Natural killer cell (primary cell): ENCODE results near the gene ALKBH7. TPM values are rescaled to one million over a fixed set of nuclear protein-coding genes. Genes with fewer than 3 reads are reported as not detected.

Experiments
- ATAC-seq, 3 donors: fragments of 150-1000 bp in 2 of 3; fragments of 200-7000 bp in 1 of 3; cut with Tn5 transposase; 1 replicate in 1 of 3; 2 replicates in 2 of 3; pipeline ENCODE4 v1.10.0; 2021; ENCODE audit warnings: mild to moderate bottlenecking in 2 of 3, moderate library complexity in 2 of 3
- DNase-seq, 2 donors: peaks; one replicate each; pipeline versions ENCODE4 v3.0.0 to v3.0.0-alpha.2; 2013 to 2021; ENCODE audit warnings: mixed read lengths in 1 of 2
- H3K27ac ChIP-seq: one replicate; pipeline ENCODE4 v1.5.1; 2013; ENCODE audit warnings: mild to moderate bottlenecking, low read length
- H3K27me3 ChIP-seq: one replicate; pipeline ENCODE4 v1.6.1; 2013; ENCODE audit warnings: low read length; ENCODE audit not compliant: control insufficient read depth, insufficient read depth
- H3K36me3 ChIP-seq: one replicate; pipeline ENCODE4 v1.6.1; 2013; ENCODE audit warnings: low read length; ENCODE audit not compliant: control insufficient read depth, insufficient read depth
- H3K4me1 ChIP-seq: one replicate; pipeline ENCODE4 v1.6.1; 2013; ENCODE audit warnings: low read length; ENCODE audit not compliant: control insufficient read depth, insufficient read depth
- H3K4me3 ChIP-seq: one replicate; pipeline ENCODE4 v1.5.1; 2013; ENCODE audit warnings: low read length
- H3K9me3 ChIP-seq: one replicate; pipeline ENCODE4 v1.6.1; 2013; ENCODE audit warnings: low read length; ENCODE audit not compliant: control insufficient read depth, insufficient read depth
- H3K27ac Mint-ChIP-seq, 2 donors: one replicate each; pipeline ENCODE4 v1.8.0; 2022; ENCODE audit warnings: mild to moderate bottlenecking in 2 of 2, mixed read lengths in 2 of 2, moderate library complexity in 1 of 2
- H3K27me3 Mint-ChIP-seq, 2 donors: one replicate each; pipeline ENCODE4 v1.8.0; 2022; ENCODE audit warnings: low read depth in 2 of 2, mixed read lengths in 2 of 2
- H3K36me3 Mint-ChIP-seq: one replicate; pipeline ENCODE4 v1.8.0; 2022; ENCODE audit warnings: mixed read lengths
- H3K4me1 Mint-ChIP-seq, 2 donors: one replicate each; pipeline ENCODE4 v1.8.0; 2022; ENCODE audit warnings: mixed read lengths in 2 of 2
- H3K4me3 Mint-ChIP-seq: one replicate; pipeline ENCODE4 v1.8.0; 2022; ENCODE audit warnings: mild to moderate bottlenecking, moderate library complexity, mixed read lengths
- H3K9me3 Mint-ChIP-seq, 2 donors: one replicate each; pipeline ENCODE4 v1.8.0; 2022; ENCODE audit warnings: mixed read lengths in 2 of 2
- WGBS: methylation state at CpG from one replicate; pipeline ENCODE4 v1.1.7; 2013; ENCODE audit warnings: missing lambda C conversion rate; ENCODE audit not compliant: insufficient coverage; 5-methylcytosine and 5-hydroxymethylcytosine counted together
- intact Hi-C: fragments of 100-400 bp; cut with micrococcal nuclease; formaldehyde crosslinking; loops from one replicate; pipeline ENCODE4 v1.14.2; 2022
- total RNA-seq, 4 donors: library from RNA; stranded (reverse); fragments of 120-200 nt in 1 of 4; gene quantifications; one replicate each; pipeline versions ENCODE4 v1.2.3 to v1.2.4, GENCODE V29; 2013 to 2022
- TF ChIP-seq, protein P1 (sequence below): fragments of 200-600 bp; IDR thresholded peaks from one replicate; pipeline ENCODE4 v1.8.0; 2022; ENCODE audit warnings: antibody characterized with exemption

Gene ALKBH7, protein sequence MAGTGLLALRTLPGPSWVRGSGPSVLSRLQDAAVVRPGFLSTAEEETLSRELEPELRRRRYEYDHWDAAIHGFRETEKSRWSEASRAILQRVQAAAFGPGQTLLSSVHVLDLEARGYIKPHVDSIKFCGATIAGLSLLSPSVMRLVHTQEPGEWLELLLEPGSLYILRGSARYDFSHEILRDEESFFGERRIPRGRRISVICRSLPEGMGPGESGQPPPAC
- total RNA-seq: 10 to 100 TPM; 23.7 to 30.4 (median 25.9) TPM
- total RNA-seq (2013): 17.4 TPM

GRCh38 chr19:6372594-6373095 lies at the start of gene ALKBH7:
Gene ALKBH7, plus strand, starts transcription at chr19:6372794. Its CDS starts 27 bp downstream, at chr19:6372821.
- DNase-seq (peak; percentile 92 to 100), ATAC-seq (peak; percentile 77 to 89 (median 80))
- no peaks in the 10 kb centered on the region for H3K9me3 ChIP-seq
- TF ChIP-seq, protein P1, sequence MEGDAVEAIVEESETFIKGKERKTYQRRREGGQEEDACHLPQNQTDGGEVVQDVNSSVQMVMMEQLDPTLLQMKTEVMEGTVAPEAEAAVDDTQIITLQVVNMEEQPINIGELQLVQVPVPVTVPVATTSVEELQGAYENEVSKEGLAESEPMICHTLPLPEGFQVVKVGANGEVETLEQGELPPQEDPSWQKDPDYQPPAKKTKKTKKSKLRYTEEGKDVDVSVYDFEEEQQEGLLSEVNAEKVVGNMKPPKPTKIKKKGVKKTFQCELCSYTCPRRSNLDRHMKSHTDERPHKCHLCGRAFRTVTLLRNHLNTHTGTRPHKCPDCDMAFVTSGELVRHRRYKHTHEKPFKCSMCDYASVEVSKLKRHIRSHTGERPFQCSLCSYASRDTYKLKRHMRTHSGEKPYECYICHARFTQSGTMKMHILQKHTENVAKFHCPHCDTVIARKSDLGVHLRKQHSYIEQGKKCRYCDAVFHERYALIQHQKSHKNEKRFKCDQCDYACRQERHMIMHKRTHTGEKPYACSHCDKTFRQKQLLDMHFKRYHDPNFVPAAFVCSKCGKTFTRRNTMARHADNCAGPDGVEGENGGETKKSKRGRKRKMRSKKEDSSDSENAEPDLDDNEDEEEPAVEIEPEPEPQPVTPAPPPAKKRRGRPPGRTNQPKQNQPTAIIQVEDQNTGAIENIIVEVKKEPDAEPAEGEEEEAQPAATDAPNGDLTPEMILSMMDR: no peak
- peaks cover 15% of the 10 kb centered on the region for H3K4me1 ChIP-seq
- H3K27me3 ChIP-seq: no peaks in the 10 kb centered on the region
- peaks cover 12% of the 10 kb centered on the region for H3K36me3 ChIP-seq
- Mint-ChIP-seq H3K4me1 (peaks cover 15 to 25% of the 10 kb centered on the region in 2 donors), H3K36me3 (no peaks in the 10 kb centered on the region), H3K27me3 (no peaks in the 10 kb centered on the region), H3K27ac (peak within 1 kb of the TSS; percentile 88 to 97), H3K9me3 (no peaks in the 10 kb centered on the region), H3K4me3 (peak within 1 kb of the TSS; percentile 91)
- peak within 1 kb of the TSS; percentile 97 for H3K27ac ChIP-seq
- peak within 1 kb of the TSS; percentile 79 for H3K4me3 ChIP-seq
- intact Hi-C loops: loop anchor here (1.0 to 2.0 kb wide), 4 partner anchors 11 to 468 kb away; partner anchors contain the start of genes CLPP, GTF2F1 and VMAC
- WGBS: under 1% methylated on average over 47 of the region's 47 CpGs

DNA sequence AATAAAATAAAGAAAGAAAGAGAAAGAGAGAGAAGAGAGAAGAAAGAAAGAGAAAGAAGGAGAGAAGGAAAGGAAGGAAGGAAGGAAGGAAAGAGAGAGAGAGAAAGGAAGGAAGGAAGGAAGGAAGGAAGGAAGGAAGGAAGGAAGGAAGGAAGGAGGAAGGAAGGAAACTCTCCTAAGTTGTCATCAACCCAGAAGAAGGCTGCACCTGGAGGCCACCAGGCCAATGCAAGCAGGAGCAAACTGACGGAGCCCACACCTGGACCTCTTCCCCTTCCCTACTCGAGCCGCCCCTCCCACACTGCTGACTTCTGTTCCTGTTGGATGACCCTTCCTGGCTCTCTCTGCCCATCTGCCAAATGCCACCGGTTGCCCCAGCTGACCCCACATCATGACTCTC lies 47.8 kb upstream of the ALKBH7 start:
- no peaks in the 10 kb centered on the region for H3K36me3 Mint-ChIP-seq
- H3K4me3 Mint-ChIP-seq: no peak overlapping the region

DNA sequence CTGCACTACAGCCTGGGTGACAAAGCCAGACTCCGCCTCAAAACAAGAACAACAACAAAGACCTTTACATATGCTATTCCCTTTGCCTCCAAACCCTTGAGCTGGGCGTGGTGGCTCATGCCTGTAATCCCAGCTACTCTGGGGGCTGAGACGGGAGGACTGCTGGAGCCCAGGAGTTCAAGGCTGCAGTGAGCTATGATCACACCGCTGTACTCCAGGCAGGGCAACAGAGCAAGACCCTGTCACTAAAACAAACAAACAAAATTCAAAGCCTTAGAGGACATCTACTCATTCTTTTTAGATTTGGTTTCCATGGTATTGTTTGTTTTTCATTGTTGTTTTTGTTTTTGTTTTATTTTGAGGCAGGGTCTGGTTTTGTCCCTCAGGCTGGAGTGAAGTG lies 47.0 kb upstream of the ALKBH7 start:
- Histone ChIP-seq H3K4me3 (no peak overlapping the region), H3K27me3 (no peaks in the 10 kb centered on the region), H3K4me1 (no peaks in the 10 kb centered on the region), H3K9me3 (no peaks in the 10 kb centered on the region), H3K36me3 (no peaks in the 10 kb centered on the region), H3K27ac (no peak overlapping the region)
- no peak overlapping the region for H3K27ac Mint-ChIP-seq
- no peaks in the 10 kb centered on the region for H3K36me3 Mint-ChIP-seq
- no peaks in the 10 kb centered on the region for H3K9me3 Mint-ChIP-seq
- no peaks in the 10 kb centered on the region for H3K4me1 Mint-ChIP-seq
- 86% methylated on average over 4 of the region's 4 CpGs for WGBS
- TF ChIP-seq, protein P1: no peak
- no peak for ATAC-seq
- no peak for DNase-seq
- peaks cover 7 to 12% of the 10 kb centered on the region in 2 donors for H3K27me3 Mint-ChIP-seq
- intact Hi-C loops: no loop called here
- no peak overlapping the region for H3K4me3 Mint-ChIP-seq

More for the DNA sequence above, 47.8 kb upstream of the ALKBH7 start:
- DNase-seq (no peak), ATAC-seq (no peak)
- no peak overlapping the region for H3K4me3 ChIP-seq
- TF ChIP-seq, protein P1: no peak
- H3K36me3 ChIP-seq: no peaks in the 10 kb centered on the region
- intact Hi-C loops: no loop called here
- Mint-ChIP-seq H3K4me1 (no peaks in the 10 kb centered on the region), H3K27ac (no peak overlapping the region), H3K9me3 (no peaks in the 10 kb centered on the region), H3K27me3 (peaks cover 7 to 12% of the 10 kb centered on the region in 2 donors)
- no peaks in the 10 kb centered on the region for H3K4me1 ChIP-seq
- 72% methylated on average over 4 of the region's 4 CpGs for WGBS
- H3K27me3 ChIP-seq: no peaks in the 10 kb centered on the region
- H3K27ac ChIP-seq: no peak overlapping the region
- H3K9me3 ChIP-seq: no peaks in the 10 kb centered on the region
